Esophagus squamous epithelium (tissue), 5 donors: ENCODE measurements around the gene RBMS3. TPM values are rescaled to one million over a fixed set of nuclear protein-coding genes. Genes with fewer than 3 reads are reported as not detected.
"Not testable (repeated sequence)": the region's sequence is repeated elsewhere in the genome, so short reads cannot be mapped to it uniquely, and the experiment has no call there.

ENCODE experiments used
- DNase-seq: peaks from one replicate; lab custom pipeline; 2025; lab: John Stamatoyannopoulos, UW
- H3K27ac ChIP-seq, 4 donors: fragments of 200-600 bp; sonication (generic); one replicate each; pipeline ENCODE4 v1.5.1; 2016 to 2019; ENCODE audit warnings: mild to moderate bottlenecking in 1 of 4
- H3K27me3 ChIP-seq, 4 donors: fragments of 200-600 bp; sonication (generic); 1 replicate in 3 of 4; 2 replicates in 1 of 4; pipeline versions ENCODE4 v1.5.1 to v1.6.0; 2017 to 2021; ENCODE audit warnings: antibody characterized with exemption in 1 of 4
- H3K36me3 ChIP-seq, 3 donors: fragments of 200-600 bp; sonication (generic); one replicate each; pipeline ENCODE4 v1.5.1; 2016 to 2019
- H3K4me1 ChIP-seq, 3 donors: fragments of 200-600 bp; sonication (generic); one replicate each; pipeline ENCODE4 v1.5.1; 2017 to 2019
- H3K4me3 ChIP-seq, 4 donors: fragments of 200-600 bp; sonication (generic); 1 replicate in 3 of 4; 2 replicates in 1 of 4; pipeline ENCODE4 v1.5.1; 2016 to 2019; ENCODE audit warnings: mild to moderate bottlenecking in 2 of 4, moderate library complexity in 1 of 4
- H3K9me3 ChIP-seq, 3 donors: fragments of 200-600 bp; sonication (generic); one replicate each; pipeline ENCODE4 v1.5.1; 2016 to 2019
- POLR2A ChIP-seq, 4 donors: fragments of 450-650 bp; IDR thresholded peaks; one replicate each; pipeline ENCODE4 v1.6.1; 2017; ENCODE audit warnings: antibody characterized with exemption in 4 of 4, mild to moderate bottlenecking in 4 of 4, moderate library complexity in 3 of 4
- WGBS, 2 donors: methylation state at CpG; one replicate each; pipeline ENCODE4 v1.1.5; 2018; 5-methylcytosine and 5-hydroxymethylcytosine counted together
- intact Hi-C: fragments of 100-400 bp; cut with DNase I; formaldehyde crosslinking; loops from one replicate; pipeline ENCODE4 v1.15.0; 2022
- total RNA-seq, 4 donors: library from RNA; depleted of rRNA; stranded (reverse); fragments of >200 nt; gene quantifications; one replicate each; pipeline ENCODE4 v1.1.0, GENCODE V29; 2016
- TF ChIP-seq, protein P1 (sequence below), 6 experiments: fragments of 450-650 bp in 4 of 6; fragments of 200-600 bp in 2 of 6; sonication (generic) in 2 of 6; IDR thresholded peaks; one replicate each; pipeline ENCODE4 v1.5.1; 2016 to 2019; ENCODE audit warnings: antibody characterized with exemption in 6 of 6, mild to moderate bottlenecking in 4 of 6, moderate library complexity in 4 of 6
- donor health status: DM: yes; HTN: yes; CAD: no.

Gene RBMS3
- total RNA-seq, 4 donors from 2014 or later = 0.57 to 35.7 (median 6.1) TPM

DNA sequence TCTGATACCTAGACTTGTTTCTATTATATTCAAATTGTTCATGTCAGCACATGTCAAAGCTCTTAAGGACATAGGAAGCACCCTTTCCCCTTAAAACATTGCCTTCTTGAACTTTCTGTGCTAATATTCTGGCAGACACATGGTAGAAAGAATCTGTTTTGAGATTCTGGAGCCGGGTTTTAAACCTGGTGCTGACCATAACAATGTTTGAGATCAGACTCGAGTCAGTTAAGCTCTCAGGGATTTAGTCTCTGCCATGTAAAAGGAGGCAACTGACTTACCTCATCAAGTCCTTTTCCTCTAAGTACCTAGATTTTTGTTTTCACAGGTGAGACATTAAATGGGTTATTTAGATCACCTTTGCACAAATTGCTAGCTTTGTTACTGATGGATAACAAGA is 38.9 kb downstream of the RBMS3 start:
- WGBS, 2 donors = 21 to 43% methylated on average over 2 of the region's 2 CpGs
- H3K4me1 ChIP-seq = peaks cover 0 to 24% (median 3%) of the 10 kb centered on the region in 3 donors
- no peaks in the 10 kb centered on the region for H3K36me3 ChIP-seq
- H3K9me3 ChIP-seq = no peaks in the 10 kb centered on the region
- TF ChIP-seq POLR2A (IDR thresholded peaks at IDR 0.05) = no peak
- TF ChIP-seq, protein P1, sequence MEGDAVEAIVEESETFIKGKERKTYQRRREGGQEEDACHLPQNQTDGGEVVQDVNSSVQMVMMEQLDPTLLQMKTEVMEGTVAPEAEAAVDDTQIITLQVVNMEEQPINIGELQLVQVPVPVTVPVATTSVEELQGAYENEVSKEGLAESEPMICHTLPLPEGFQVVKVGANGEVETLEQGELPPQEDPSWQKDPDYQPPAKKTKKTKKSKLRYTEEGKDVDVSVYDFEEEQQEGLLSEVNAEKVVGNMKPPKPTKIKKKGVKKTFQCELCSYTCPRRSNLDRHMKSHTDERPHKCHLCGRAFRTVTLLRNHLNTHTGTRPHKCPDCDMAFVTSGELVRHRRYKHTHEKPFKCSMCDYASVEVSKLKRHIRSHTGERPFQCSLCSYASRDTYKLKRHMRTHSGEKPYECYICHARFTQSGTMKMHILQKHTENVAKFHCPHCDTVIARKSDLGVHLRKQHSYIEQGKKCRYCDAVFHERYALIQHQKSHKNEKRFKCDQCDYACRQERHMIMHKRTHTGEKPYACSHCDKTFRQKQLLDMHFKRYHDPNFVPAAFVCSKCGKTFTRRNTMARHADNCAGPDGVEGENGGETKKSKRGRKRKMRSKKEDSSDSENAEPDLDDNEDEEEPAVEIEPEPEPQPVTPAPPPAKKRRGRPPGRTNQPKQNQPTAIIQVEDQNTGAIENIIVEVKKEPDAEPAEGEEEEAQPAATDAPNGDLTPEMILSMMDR (IDR thresholded peaks at IDR 0.05) = no peak
- H3K27ac ChIP-seq = no peak overlapping the region
- intact Hi-C loops = no loop called here
- no peak for DNase-seq
- no peaks in the 10 kb centered on the region for H3K27me3 ChIP-seq
- H3K4me3 ChIP-seq = no peak overlapping the region

DNA sequence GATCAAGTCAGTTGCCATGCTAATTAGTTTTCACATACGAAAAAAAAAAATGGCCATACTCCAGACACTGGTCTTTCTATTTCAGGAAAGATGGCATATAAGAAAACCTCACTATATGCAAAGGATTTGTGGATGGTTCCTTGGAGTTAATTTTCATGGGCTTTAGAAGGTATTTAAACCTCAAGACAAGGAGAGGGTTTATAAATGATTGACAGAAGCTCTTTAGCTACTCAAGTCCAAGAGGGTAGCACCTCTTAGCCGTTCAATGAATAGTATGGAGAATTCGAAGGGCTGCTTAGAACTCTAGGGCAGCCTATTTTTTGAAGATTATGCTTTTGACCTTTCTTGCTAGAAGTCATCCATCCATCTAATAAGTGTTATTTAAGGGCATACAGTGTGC is 41.7 kb downstream of the RBMS3 start:
- Histone ChIP-seq H3K9me3 (no peaks in the 10 kb centered on the region), H3K27ac (no peak overlapping the region), H3K4me1 (peaks cover 0 to 23% (median 2%) of the 10 kb centered on the region in 3 donors), H3K4me3 (no peak overlapping the region), H3K36me3 (no peaks in the 10 kb centered on the region), H3K27me3 (no peaks in the 10 kb centered on the region)
- TF ChIP-seq, protein P1 (IDR thresholded peaks at IDR 0.05) = no peak
- no peak for TF ChIP-seq POLR2A (IDR thresholded peaks at IDR 0.05)
- intact Hi-C loops = no loop called here
- WGBS, 2 donors = 65 to 81% methylated on average over 3 of the region's 3 CpGs
- no peak for DNase-seq

DNA sequence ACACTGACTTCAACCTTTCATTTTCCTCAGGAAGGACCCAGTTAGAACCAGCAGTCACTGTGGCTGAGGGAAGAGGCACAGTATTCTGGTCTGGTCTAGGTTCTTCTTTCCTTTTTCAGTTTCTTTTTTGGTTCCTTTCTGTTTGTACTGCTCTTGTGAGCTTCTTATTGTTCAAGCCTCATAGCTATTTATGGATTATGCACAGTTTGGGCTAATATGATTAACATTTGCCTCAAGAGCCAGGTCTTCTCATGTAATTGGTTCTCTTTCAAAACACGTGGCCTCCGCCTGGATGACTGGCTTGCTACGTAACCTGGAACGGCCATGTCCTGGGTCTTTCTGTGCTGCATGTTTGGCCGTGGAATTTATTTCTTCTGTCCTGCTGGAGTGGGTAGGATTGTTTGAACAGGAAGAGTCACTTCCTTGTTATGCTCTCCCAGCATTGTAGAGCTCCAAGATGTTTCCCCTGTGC is 43.3 kb downstream of the RBMS3 start:
- peak overlapping the region in 3 of 4 donors; percentile 7 to 50 (median 12) for H3K4me3 ChIP-seq
- intact Hi-C loops = no loop called here
- H3K36me3 ChIP-seq = no peaks in the 10 kb centered on the region
- peaks cover 0 to 15% (median 0%) of the 10 kb centered on the region in 3 donors for H3K4me1 ChIP-seq
- no peaks in the 10 kb centered on the region for H3K27me3 ChIP-seq
- DNase-seq = no peak
- H3K27ac ChIP-seq = peak overlapping the region; percentile 27 to 80 (median 64)
- TF ChIP-seq, protein P1 (IDR thresholded peaks at IDR 0.05) = no peak
- no peak for TF ChIP-seq POLR2A (IDR thresholded peaks at IDR 0.05)
- WGBS, 2 donors = 40 to 52% methylated on average over 5 of the region's 5 CpGs
- H3K9me3 ChIP-seq = no peaks in the 10 kb centered on the region

DNA sequence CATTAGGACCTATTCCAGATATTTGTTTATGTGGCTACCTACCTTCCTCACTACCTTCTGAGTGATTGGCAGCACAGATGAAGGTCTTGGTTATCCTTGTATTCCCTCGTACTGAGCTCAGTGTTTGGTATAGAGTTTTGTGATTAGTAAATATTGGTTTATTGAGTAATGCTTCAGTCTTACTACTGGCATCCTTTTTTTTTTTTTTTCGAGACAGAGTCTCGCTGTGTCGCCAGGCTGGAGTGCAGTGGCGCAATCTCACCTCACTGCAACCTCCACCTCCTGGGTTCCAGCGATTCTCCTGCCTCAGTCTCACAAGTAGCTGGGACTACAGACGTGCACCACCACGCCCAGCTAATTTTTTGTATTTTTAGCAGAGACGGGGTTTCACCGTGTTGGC is 45.7 kb downstream of the RBMS3 start:
- intact Hi-C loops, DNase-seq: not testable (repeated sequence)
- WGBS, 2 donors = 87 to 93% methylated on average over 10 of the region's 10 CpGs

DNA sequence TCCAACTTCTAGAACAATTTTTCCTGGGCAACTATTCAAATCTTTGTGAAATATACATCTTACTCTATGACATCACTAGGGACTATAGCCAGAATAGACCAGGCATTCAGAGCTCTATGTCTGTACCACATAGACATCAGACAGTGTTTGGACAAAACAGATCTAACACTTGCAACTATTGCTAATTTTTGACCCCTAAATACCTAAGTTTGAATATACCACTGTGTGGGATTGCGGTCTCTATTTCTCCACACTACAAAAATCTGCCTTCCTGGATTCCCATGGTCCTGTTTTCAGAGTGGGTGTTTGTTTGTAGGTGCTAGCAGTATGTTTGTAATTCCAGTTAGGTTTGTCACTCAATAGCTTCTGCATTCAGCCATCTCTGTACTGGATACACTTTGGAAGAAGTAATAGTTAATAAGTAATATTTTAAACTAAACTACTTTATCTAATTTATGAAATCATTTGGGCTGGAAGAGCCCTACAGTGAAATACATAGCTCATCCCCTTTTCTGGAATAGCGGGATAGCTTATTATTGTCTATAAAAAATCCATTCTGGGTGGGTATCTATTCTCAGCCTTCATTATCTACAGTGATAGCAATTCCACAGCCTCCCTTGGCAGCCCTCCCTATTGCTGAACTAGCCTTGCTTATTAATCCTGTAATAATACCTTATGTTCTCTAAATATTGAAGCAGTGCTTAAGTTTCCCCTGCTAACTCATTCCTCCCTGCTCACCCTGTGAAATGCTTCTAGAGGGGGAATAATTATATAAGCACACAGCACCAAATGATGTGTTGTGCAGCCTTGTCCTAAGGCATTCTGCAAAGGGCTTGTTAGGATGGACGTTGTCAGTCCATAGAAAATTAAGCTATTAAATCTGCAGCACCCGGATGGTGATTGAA is 49.4 kb downstream of the RBMS3 start:
- H3K27me3 ChIP-seq = no peaks in the 10 kb centered on the region
- no peak overlapping the region for H3K4me3 ChIP-seq
- no peak for TF ChIP-seq POLR2A (IDR thresholded peaks at IDR 0.05)
- TF ChIP-seq, protein P1 (IDR thresholded peaks at IDR 0.05) = no peak
- no peak for DNase-seq
- intact Hi-C loops = no loop called here
- H3K27ac ChIP-seq = peak overlapping the region in 1 of 4 donors; percentile 54
- H3K9me3 ChIP-seq = no peaks in the 10 kb centered on the region
- WGBS, 2 donors = 80 to 84% methylated on average over 4 of the region's 4 CpGs
- H3K4me1 ChIP-seq = peaks cover 0 to 48% (median 8%) of the 10 kb centered on the region in 3 donors
- no peaks in the 10 kb centered on the region for H3K36me3 ChIP-seq

More for the DNA sequence above, 45.7 kb downstream of the RBMS3 start:
- H3K27ac ChIP-seq, H3K4me3 ChIP-seq, H3K9me3 ChIP-seq, H3K27me3 ChIP-seq, H3K36me3 ChIP-seq: not testable (repeated sequence)
- peaks cover 0 to 23% (median 4%) of the 10 kb centered on the region in 3 donors for H3K4me1 ChIP-seq
